Measurements from ENCODE around the gene TNF.
A peak's percentile ranks its signal among the peaks of the same experiment; 100 is the strongest.
"Not testable (repeated sequence)": the region's sequence is repeated elsewhere in the genome, so short reads cannot be mapped to it uniquely, and the experiment has no call there.

TNF gene

DNA sequence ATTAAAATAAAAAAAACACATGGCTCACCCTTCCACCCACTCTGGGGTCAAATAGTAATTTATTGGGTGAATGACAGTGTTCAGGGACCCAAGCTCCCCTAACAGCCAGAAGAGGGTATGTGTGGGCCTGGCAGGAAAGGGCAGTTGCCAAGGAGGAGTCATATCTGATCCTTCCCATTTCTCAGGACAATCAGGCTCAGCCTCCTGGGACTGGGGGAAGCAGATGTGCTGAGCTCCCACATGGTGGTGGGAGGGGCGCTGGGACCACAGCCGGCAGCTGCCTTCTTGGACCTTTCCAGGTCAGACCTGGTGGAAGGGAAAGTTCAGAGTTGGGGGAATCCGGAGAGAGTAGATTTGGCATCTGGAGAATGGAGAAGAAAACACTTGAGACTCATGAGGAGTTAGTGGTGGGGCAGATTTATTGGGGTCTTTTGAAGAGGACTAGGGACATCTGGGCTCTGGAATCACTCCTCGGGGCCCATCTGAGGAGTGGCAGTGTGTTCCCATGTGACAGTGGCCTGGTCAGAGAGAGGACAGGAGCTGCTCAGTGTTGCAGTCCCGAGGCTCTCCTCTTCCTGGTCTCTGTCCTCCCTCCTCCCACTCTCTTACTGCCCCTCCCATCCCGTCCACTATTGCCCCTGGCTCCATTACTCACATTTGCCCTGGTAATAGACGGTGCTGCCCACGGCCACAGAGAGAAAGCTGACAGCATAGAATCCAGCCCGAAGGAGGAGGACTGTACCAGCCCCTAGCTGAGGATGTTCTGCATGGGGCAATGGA is 13.7 kb downstream of the TNF start:
- no peak for DNase-seq (ENCODE audit: low read depth)

DNA sequence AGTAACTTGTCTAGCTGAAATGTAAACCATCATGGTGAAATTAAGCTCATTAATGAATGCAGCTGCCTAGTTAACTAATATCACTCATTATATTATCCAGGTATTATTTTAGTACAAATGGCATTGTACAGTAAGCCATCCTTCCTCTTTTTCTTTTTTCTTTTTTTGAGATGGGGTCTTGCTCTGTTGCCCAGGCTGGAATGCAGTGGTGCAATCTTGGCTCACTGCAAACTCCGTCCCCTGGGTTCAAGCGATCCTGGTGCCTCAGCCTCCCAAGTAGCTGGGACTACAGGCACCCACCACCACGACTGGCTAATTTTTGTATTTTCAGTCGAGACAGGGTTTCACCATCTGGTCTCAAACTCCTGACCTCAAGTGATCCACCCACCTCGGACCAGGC is 15.3 kb downstream of the TNF start:
- DNase-seq (ENCODE audit: low read depth), result not testable (repeated sequence)

DNA sequence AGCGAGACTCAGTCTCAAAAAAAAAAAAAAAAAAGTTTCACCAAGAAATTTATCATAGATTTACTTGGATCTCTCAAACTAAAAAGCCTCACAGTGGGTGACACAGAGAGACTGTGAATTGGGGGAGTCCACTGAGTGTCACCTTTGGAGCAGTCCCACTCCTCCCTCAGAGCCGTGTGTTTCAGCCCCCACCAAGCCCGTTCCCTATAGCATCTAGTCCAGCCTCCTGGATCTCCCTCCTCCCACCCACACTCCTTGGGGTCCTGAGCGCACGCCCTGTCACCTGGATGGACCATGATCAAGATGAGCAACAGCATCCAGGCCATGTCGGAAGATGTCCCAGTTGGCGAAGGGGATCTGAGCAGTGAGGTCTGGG is 17.0 kb downstream of the TNF start:
- no peak for DNase-seq (ENCODE audit: low read depth)

DNA sequence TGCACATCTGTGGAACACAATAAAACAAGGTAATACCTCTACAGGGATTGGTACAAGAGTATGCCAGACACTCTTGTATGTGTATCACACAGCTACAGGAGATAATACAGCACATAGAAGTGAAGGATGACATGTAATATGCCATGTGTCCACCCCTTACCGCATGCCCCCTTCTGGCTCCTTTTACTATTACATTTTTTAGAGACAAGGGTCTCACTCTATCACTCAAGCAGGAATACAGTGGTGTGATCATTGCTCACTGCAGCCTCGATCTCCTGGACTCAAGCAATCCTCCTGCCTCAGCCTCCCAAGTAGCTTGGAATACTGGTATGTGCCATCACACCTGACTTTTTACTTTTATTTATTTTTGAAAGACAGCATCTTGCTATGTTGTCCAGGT is 21.6 kb downstream of the TNF start:
- no peak for DNase-seq (ENCODE audit: low read depth)

DNA sequence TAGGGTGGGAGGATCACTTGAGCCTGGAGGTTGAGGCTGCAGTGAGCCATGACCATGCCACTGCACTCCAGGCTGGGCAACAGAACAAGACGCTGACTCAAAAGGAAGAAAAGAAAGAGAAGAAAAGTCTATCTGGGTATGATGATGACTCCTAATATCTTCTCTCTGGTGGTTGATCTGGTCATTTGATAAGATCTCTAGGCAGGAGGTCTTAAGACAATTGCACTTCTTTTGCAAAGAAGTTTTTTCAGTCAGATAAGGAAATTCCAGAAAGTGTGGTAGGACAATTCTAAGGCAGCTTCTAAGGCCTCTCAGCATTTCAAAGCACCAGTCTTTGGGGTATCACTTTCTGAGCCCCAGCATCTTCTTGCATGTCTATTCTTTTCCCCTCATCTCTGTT is 32.0 kb downstream of the TNF start:
- DNase-seq (ENCODE audit: low read depth), result no peak

DNA sequence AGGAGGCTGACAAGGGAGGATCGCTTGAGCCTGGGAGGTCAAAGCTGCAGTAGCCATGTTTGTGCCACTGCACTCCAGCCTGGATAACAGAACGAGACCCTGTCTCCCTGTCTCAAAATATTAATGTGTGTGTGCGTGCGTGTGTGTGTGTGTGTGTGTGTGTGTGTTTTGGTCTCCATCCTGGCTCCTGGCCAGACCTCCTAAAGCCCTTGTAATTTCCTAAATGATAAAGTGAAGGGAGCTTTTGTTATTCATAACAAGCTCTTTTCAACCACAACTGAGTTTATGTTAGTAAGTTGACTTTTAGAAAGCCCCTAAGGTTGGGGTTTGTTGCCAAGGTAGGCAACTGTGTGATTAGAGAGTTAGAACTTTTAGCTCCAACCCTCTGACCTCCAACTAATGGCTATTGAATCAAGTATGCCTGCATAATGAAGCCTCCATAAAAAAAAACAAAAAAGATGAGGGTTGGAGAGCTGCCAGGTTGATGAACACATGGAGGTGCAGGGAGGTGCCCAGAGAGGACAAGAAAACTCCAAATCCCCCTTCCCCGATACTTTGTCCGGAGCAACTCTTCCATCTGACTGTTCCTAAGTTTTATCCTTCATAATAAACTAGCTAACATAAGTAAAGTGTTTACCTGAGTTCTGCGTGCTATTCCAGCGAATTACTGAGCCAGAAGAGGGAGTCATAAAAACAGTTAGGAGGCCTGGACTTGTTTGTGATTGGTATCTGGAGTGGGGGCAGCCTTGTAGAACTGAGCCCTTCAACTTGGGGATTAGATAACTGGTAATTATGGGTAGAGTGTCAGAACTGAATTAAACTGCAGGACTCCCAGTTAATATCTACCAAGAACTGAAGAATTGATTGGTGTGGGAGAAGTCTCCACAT is 34.4 kb downstream of the TNF start:
- no peak for DNase-seq (ENCODE audit: low read depth)

DNA sequence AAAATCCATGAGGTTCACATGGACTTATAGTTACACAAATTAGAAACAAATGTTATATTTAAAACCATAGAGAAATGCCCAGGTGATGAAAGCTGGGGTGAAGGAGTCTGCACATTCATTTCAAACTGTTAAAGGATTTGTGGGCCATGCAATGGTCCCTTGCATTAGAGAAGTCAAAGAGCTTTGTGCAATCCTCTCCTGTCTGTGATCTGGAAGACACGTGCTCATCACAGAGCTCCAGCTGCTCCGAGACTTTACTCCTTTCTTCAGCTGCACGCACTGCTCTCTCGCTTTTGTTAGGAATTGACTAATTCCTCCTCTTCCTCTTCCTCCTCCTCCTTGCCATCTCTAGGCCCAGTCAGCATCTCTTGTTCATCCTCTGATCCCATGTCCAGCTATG is 35.6 kb downstream of the TNF start:
- no peak for DNase-seq (ENCODE audit: low read depth)

DNA sequence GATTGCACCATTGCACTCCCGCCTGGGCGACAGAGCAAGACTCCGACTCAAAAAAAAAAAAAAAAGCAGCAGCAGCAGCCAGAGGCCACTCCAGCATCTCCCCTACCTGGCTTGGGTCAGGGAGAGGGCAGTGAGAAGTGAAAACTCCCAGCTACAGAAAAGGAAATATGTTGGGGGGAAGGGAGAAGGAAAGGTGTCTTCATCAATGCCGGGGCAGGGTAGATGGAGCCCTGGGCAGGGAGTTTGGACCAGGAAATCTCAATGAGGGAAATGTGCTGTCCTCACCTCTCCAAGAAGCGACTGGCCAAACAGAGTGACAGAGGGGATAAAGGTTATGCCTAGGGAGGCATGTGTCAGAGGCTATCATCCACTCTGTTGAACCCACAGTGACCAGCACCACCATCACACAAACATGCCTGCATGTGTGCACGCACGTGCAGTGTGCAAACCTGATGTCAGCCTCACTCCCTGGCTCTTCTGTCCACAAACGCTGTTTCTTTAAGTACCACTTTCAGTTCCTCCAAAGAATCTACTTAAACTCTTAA is 38.8 kb downstream of the TNF start:
- no peak for DNase-seq (ENCODE audit: low read depth)

DNA sequence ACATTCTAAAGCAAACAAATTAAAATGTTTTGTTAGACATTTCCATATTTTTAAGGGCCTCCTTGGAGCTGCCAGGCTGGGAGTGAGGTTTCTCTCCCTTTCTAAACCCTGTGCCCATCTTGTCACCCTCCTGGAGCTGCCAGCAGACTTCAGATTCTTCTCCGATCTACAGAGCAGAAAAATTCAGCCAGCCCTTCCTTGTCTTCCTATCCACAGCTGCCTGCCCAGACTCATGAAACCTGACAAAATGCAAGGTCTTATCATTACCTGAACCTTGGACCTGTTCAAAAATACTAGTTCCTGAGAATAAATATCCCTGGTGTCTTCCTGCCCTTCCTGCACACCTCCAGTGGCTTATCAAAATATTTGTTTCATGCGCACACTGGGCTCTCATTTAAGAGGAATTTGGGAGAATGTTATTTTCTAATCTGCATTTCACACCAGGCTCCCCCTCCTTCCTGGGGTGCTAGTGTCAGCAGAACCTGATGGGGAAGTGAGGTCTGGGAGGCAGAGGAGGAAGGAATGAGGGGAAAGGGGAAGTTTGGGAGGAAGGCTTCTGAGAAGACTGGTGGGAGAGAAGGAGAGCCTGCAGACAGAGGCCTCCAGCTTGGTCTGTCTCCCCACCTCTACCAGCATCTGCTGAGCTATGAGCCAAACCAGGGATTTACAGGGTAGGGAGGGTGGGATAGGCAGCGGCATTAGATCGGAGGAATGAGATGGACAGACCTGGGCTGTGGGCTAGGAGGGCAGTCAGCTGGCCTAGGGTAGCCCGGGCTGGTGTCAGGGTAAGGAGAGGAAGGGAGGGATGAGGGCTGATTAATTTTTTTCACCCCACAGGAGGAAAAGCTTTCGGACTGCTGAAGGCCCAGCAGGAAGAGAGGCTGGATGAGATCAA is 39.6 kb downstream of the TNF start, which contains the start of gene AIF1:
Gene AIF1, plus strand, starts transcription at position 551 of the 895 bp plus-strand sequence. Its CDS starts 96 bp downstream, at position 647.
- no peak for DNase-seq (ENCODE audit: low read depth)

DNA sequence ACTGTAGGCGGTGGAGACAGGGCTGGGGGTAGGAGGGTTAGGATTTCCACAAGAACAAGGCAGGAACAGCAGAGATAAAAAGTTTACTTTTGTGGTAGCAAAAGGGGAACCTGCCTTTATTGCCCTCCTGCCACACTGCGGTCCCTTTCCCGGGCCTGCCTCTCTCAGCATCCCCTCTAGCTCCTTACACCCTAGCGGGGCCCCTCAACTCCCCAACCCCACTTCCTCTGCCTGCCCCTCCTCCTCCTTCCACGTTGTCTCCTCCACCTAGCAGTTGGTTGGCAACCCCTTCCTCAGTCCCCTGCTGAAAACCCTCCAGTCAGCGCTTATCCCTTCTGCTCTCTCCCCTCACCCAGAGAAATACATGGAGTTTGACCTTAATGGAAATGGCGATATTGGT is 40.4 kb downstream of the TNF start:
- DNase-seq (ENCODE audit: low read depth), result no peak

DNA sequence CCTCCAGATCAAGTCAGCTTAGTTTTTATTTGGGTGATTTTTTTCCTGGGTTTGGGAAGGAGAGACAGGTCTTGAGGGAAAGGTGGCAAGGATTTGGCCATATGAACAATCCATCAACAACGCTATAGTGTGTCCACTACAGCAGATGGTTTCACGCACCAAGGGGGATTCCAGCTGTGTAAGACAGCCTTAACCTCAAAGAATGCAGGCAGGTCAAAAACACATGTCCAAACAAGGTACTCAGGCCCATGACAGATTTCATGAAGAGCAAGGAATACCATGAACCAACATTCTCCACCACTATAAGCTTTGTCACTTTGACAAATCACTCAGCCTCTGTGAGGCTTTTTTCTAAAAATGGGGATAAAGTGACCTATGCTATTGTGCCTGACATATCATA is 41.6 kb downstream of the TNF start:
- no peak for DNase-seq (ENCODE audit: low read depth)

DNA sequence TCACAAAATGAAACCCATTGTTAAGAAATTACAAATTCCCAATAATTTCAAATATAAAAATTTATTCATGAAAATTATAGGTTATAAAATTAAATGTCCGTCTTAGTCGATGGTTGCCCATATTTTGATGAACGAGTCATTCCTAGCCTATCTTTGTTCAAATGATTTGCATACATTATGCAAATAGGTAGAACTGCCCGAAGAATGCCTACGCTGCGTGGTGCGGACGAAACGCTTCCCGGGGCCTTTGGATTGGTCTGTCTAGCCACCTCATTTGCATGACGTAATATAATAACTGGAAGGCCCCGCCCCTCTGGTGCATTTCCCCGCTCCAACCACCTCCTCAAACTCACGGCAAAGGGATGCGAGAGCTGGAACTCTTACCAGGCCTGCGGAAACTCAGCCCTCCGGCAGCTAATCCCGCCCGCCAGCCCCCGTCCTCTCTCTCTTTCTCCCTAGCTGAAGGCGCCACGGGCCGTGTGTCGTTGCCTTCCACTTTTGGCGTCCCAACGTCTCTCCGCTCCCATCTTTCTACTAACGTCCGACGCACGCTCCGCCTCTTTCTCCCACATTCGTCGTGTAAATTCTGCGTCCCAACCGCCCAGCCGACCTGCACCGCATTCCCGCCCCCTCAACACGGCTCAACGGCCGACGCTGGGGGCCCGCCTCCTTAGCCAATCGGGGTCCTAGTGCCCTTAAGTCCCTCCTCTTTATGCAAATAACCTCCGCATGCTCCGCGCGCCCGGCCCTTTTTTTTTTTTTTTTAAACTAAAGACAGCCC is 44.6 kb downstream of the TNF start:
- DNase-seq (ENCODE audit: low read depth), result peak; percentile 98

DNA sequence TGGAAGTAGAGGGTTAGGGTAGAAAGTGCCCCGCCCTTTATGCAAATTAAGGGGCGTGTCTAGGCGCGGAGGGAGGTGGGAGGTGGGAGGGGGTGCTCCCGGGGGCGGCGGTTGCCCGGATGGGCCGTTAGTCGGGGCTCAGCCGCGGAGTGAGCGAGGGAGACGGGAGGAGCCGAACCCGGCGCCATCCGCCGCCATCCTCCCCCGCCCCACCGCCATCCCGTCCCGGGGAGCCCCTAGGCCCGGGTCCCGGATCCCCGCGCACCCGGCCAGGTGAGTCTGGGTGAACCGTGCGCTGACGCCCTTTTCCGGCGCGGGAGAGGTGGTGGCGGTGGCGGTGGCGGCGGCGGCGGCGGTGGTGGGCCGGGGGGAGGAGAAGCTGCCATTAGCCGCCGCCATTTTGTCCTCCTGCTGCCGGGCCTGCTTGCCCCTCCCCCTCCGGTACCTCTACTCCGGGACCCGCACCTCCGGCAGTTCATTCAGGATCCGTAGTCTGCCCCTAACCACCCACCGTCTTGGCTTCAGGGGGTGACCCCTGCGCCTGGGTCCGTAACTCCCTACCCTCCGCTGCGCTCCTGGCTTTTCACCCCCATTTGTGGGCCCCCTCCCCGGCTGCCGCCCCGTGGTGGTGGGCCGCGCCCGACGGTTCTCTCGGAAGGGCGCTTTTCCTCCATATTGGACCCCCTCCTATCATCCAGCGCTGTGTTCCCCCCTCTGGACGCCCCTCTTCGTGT is 45.4 kb downstream of the TNF start, which contains the start of gene PRRC2A:
Gene PRRC2A, plus strand, starts transcription at position 130 of the 734 bp plus-strand sequence. CDS start 2,075 bp downstream, outside the sequence.
- DNase-seq (ENCODE audit: low read depth), result no peak

DNA sequence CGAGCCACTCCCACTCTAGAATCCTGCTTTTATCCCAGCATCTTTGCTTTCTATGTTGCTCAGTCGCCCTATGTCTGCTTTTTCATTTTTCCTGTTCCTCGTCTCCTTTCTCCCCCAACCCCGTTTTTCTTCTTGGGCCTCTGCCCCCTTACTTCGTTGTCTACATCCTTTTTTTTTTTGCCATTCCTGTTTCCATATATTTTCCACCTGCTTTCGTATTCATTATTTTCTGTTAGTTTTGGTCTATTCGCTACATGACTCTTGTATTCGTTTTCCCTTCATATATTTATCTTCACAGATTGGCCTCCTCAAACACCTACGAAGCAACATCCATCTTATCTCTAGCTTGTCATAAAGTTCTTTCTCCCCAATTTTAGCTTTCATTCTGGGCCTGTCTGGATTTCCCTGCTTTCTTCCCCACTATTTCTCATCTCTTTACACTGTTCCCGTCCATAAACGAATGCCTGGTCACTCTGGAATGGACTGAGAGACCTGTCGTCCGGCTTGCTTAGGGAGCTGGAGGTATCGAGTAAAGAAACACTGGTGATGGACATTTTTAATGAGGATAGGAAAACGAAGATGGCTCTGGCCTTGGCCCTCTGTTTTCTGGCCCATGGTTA is 46.1 kb downstream of the TNF start:
- no peak for DNase-seq (ENCODE audit: low read depth)

DNA sequence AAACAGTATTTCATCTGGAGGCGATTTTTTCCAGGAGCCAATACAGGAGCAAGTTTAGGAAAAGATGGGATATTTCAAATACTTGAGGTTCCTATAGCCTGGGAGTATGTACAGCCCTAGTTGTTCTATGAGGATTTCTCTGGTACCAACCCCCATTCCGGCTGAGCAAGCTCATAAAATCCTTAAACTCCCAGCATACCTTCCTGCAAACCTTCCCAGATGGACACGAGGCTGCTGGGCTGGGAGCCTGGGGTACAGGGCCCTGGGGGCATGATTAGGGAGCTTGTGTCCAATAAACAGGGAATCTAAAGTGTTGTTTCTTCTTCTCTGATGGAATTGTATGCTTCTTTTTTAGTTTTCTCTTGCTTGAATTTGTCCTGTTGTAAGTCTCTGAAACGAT is 46.6 kb downstream of the TNF start:
- DNase-seq (ENCODE audit: low read depth), result no peak

DNA sequence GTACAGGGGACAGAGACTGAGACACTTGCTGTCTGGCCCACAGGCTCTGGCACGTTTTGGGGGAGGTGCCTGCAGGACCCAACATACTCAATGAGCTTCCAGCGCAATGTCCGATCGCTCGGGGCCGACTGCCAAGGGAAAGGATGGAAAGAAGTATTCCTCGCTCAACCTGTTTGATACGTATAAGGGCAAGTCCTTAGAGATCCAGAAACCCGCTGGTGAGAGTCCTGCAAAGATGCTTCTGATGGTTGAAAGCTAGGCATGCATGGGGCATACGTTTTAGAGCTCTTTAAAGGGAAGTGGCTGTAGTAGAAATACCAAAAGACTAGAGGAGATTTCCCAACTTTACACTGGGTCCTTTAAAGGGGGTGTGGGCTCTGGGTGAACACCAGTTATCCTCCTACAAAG is 47.3 kb downstream of the TNF start:
- DNase-seq (ENCODE audit: low read depth), result no peak

DNA sequence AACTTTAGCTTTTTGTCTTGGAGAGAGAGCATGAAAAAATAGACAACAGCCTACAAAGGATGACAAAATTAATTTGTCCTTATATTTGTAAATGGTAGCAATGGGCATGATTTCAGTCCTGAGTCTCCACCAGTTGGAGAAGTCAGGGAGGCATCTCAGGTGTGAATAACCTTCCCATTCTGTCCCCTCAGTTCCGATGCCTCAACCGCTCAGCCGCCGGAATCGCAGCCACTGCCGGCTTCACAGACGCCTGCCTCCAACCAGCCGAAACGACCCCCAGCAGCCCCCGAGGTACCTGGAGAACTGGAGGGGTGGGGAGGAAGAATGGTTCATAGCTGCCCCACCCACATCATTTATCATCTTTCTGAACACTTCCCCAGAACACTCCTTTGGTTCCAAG is 48.7 kb downstream of the TNF start:
- no peak for DNase-seq (ENCODE audit: low read depth)

DNA sequence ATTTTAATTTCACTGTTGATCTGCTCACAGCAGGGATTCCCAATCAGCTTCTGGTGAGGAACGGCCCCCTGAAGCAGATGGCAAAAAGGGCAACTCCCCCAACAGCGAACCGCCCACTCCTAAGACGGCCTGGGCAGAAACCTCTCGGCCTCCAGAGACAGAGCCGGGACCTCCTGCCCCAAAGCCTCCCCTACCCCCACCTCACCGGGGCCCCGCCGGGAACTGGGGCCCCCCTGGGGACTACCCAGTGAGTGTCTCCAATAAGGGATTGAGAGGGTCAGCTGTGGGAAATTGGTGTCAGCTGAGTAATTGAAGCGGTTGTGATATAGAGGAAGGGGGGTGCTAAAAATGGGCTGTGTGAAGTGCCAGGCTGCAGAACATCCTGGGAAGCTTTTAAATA is 51.6 kb downstream of the TNF start:
- DNase-seq (ENCODE audit: low read depth), result no peak

DNA sequence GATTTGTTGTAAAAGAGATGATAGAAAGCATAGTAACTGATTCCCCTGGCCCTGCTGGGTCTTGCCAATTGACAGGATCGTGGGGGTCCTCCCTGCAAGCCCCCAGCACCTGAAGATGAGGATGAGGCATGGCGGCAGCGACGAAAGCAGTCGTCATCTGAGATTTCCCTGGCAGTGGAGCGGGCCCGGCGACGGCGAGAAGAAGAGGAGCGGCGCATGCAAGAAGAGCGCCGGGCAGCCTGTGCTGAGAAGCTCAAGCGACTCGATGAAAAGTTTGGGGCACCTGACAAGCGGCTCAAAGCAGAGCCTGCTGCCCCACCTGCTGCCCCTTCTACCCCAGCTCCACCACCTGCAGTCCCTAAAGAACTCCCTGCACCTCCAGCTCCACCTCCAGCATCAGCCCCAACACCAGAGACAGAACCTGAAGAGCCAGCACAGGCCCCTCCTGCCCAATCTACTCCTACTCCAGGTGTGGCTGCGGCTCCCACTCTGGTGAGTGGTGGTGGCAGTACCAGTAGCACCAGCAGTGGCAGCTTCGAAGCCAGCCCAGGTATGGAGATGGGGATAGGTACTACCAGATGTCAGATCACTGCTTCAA is 52.4 kb downstream of the TNF start:
- DNase-seq (ENCODE audit: low read depth), result no peak

All from GM04504 (cell line).